GM12892 (cell line): ENCODE measurements around the gene AFAP1L1.

Experiments
- POLR2A ChIP-seq: IDR thresholded peaks from 2 replicates; pipeline ENCODE4 v1.6.1; 2011; ENCODE audit warnings: low read depth, low read length, control low read depth
- POLR2AphosphoS5 ChIP-seq: IDR thresholded peaks from 2 replicates; pipeline ENCODE4 v1.6.1; 2011; ENCODE audit warnings: low read depth, low read length, control low read depth
- TAF1 ChIP-seq: IDR thresholded peaks from 2 replicates; pipeline ENCODE4 v1.6.1; 2011; ENCODE audit warnings: low read depth, mild to moderate bottlenecking, control low read depth, low read length, borderline replicate concordance

DNA sequence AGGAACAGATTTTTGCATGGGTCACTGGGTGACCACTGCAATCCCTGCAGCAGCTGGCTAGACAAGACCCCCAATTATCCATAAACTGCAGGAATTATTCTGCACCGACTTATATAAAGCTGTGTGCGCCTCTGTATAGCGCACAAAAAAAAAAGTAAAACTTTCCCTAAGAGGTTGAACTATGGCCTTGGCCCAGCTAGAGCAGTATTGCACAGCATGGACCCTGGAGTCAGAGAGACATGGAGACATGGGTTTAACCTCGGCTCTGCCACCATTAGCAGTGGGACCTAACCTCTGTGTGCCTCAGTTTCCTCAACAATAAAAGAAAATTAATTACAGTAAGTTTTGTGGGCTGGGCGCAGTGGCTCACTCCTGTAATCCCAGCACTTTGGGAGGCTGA lies 56.5 kb downstream of the AFAP1L1 start:
- TF ChIP-seq POLR2A (no peak), TAF1 (no peak), POLR2AphosphoS5 (no peak)
